ENCODE measurements around the gene DBN1. TPM values are rescaled to one million over a fixed set of nuclear protein-coding genes. Genes with fewer than 3 reads are reported as not detected.

DBN1 gene
- polyA plus RNA-seq, 2 of the 4 experiments (the other 2 are of a cell fraction): 47.7 to 107 TPM

DNA sequence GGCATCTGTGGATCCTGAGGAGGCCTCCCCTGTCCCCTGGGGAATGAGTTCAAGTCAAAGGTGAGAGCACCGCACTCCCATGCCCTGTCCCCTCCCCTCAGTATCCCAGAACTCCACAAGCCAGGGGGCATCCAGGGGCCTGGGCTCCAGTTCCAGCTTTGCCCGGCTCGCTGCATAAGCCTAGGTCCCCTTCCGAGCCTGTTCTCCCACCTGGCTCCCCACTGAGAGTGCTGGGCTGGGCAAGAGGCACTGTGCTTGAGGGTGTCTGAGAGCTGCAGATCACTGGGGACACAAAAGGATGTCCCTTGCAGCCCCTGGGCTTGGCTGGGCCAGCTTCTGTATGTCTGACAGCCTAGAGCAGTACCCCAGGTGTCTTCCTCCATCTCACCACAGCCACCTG is 31.6 kb upstream of the DBN1 start (continued):
- TF ChIP-seq, protein P1, sequence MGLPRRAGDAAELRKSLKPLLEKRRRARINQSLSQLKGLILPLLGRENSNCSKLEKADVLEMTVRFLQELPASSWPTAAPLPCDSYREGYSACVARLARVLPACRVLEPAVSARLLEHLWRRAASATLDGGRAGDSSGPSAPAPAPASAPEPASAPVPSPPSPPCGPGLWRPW (IDR thresholded peaks at IDR 0.05): no peak
- TF ChIP-seq, protein P2, sequence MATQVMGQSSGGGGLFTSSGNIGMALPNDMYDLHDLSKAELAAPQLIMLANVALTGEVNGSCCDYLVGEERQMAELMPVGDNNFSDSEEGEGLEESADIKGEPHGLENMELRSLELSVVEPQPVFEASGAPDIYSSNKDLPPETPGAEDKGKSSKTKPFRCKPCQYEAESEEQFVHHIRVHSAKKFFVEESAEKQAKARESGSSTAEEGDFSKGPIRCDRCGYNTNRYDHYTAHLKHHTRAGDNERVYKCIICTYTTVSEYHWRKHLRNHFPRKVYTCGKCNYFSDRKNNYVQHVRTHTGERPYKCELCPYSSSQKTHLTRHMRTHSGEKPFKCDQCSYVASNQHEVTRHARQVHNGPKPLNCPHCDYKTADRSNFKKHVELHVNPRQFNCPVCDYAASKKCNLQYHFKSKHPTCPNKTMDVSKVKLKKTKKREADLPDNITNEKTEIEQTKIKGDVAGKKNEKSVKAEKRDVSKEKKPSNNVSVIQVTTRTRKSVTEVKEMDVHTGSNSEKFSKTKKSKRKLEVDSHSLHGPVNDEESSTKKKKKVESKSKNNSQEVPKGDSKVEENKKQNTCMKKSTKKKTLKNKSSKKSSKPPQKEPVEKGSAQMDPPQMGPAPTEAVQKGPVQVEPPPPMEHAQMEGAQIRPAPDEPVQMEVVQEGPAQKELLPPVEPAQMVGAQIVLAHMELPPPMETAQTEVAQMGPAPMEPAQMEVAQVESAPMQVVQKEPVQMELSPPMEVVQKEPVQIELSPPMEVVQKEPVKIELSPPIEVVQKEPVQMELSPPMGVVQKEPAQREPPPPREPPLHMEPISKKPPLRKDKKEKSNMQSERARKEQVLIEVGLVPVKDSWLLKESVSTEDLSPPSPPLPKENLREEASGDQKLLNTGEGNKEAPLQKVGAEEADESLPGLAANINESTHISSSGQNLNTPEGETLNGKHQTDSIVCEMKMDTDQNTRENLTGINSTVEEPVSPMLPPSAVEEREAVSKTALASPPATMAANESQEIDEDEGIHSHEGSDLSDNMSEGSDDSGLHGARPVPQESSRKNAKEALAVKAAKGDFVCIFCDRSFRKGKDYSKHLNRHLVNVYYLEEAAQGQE (IDR thresholded peaks at IDR 0.05): no peak
- TF ChIP-seq CBX8 (IDR thresholded peaks at IDR 0.05): no peak
- TF ChIP-seq HEYL (CRISPR knock-in tag; IDR thresholded peaks at IDR 0.05): no peak
- no peak for TF ChIP-seq KDM1A (IDR thresholded peaks at IDR 0.05; ENCODE audit: low read depth)

DNA sequence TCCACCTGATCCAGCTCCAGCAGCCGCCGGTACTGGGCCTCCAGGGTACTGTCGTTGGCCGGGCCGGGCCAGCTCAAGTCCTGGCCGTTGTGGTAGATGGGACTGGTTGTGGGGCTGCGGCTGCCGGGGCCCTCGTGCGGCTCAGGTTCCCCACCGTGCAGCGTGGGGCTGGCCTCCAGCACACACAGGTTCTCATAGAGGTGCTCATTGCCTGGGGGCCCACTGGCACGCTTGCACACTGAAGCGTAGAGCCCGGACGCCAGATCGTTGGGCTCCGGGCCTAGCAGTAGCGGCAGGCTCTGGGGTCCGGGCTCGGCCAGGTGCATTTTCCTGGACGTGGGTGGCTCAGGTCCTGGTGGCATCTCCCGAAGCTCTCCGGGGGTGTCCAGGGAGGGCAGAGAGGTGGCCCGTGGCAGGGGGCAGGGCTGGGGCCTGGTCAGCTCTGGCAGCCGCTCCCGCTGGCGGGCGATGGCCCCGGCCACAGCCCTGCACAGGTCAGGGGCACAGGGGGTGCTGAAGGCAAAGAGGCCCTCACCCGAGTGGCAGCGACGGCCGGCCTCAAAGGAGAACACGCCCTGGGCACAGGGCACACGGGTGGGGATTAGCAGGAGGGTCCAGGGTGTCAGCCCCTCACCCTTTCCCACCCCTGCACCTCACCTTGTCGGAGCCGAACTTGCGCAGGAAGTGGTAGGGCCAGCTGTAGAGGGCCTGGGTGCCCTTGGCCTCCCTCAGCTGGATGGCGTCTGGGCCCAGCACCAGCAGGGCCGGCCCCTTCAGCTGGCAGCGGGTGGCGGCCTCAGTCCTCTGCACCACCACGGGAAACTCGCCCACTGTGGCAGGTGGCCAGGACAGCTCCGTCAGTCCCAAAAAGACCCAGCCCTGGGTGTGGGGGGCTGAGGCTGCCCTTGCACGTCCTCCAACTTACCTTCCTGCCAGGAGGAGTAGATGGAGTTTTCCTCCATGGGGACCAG is 30.9 kb upstream of the DBN1 start:
- CTCF ChIA-PET: interaction anchor here (1.1 to 18.1 kb wide), 8 partner anchors 8 to 115 kb away, joined by 3 to 354 read pairs (median 35); partner anchors contain the start of genes DDX41, PFN3 and PRR7
- Histone ChIP-seq H3K4me2 (no peak overlapping the region), H3K4me3 (no peak overlapping the region), H3K9me3 (no peaks in the 10 kb centered on the region), H3K4me1 (peaks cover 4% of the 10 kb centered on the region; the same call in 1 of the 3 replicates), H3K27ac (no peak overlapping the region)
- ATAC-seq: no peak
- POLR2A ChIA-PET: no interaction called here
- 91% methylated on average over 37 of the region's 47 CpGs for WGBS (ENCODE audit: missing lambda C conversion rate)
- no peak for TF ChIP-seq JUNB (IDR thresholded peaks at IDR 0.05)
- no peak for TF ChIP-seq POLR2A (IDR thresholded peaks at IDR 0.05; ENCODE audit: low read length)
- TF ChIP-seq FOXS1 (CRISPR knock-in tag; IDR thresholded peaks at IDR 0.05): no peak
- no peak for TF ChIP-seq HEYL (CRISPR knock-in tag; IDR thresholded peaks at IDR 0.05)
- TF ChIP-seq, protein P3, sequence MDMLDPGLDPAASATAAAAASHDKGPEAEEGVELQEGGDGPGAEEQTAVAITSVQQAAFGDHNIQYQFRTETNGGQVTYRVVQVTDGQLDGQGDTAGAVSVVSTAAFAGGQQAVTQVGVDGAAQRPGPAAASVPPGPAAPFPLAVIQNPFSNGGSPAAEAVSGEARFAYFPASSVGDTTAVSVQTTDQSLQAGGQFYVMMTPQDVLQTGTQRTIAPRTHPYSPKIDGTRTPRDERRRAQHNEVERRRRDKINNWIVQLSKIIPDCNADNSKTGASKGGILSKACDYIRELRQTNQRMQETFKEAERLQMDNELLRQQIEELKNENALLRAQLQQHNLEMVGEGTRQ (IDR thresholded peaks at IDR 0.05): no peak
- no peak for TF ChIP-seq FOSB (CRISPR knock-in tag; IDR thresholded peaks at IDR 0.05)
- FAIRE-seq: no peak
- DNase-seq (ENCODE audit: low read depth in 1 of 2, low spot score in 1 of 2): no peak

DNA sequence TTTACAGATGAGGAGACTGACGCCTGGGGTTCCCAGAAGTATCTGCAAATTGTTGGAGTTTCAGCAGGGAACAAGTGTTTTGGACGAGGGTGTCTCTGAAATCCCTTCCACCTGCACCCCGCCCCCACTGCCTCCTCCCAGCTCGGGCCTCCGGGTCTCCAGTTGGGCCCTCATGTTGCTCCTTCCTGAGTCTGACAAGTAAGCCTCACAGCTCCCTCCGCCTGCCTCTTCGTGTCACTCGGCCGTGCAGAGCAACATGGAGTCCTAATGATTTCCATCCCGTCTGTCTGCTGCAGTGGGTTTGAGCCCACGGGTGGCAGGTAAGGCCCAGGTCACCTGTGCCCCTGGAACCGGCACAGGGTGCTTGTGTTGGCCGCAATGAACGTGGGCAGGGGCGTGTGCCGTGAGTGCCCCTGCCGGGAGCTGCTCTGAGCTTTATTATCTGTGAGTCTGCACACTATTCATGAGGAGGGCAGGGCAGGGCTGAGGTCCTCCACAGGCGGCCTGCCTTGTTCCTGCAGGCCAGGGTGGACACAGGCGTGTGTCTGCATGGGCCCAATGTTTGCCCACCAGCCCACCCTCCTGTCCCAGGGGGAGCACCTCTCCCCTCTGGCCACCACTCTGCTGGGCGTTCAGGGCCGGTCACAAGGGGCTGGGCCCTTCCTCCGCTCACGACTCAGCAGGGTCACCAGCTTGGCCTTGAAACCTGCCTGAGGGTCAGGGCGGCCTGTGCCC is 30.1 kb upstream of the DBN1 start:
- WGBS (ENCODE audit: missing lambda C conversion rate): 84% methylated on average over 17 of the region's 24 CpGs
- FAIRE-seq: no peak
- Histone ChIP-seq H3K27ac (no peak overlapping the region), H3K4me2 (no peak overlapping the region), H3K4me3 (no peak overlapping the region), H3K4me1 (peaks cover 4% of the 10 kb centered on the region; the same call in 2 of the 3 replicates), H3K9me3 (no peaks in the 10 kb centered on the region)
- DNase-seq (ENCODE audit: low read depth in 1 of 2, low spot score in 1 of 2): no peak
- CTCF ChIA-PET: interaction anchor here (1.5 to 18.1 kb wide), 8 partner anchors 7 to 114 kb away, joined by 3 to 354 read pairs (median 44); partner anchors contain the start of genes DDX41, PFN3 and PRR7
- no peak for ATAC-seq
- POLR2A ChIA-PET: no interaction called here
- TF ChIP-seq, protein P4, sequence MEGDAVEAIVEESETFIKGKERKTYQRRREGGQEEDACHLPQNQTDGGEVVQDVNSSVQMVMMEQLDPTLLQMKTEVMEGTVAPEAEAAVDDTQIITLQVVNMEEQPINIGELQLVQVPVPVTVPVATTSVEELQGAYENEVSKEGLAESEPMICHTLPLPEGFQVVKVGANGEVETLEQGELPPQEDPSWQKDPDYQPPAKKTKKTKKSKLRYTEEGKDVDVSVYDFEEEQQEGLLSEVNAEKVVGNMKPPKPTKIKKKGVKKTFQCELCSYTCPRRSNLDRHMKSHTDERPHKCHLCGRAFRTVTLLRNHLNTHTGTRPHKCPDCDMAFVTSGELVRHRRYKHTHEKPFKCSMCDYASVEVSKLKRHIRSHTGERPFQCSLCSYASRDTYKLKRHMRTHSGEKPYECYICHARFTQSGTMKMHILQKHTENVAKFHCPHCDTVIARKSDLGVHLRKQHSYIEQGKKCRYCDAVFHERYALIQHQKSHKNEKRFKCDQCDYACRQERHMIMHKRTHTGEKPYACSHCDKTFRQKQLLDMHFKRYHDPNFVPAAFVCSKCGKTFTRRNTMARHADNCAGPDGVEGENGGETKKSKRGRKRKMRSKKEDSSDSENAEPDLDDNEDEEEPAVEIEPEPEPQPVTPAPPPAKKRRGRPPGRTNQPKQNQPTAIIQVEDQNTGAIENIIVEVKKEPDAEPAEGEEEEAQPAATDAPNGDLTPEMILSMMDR (IDR thresholded peaks at IDR 0.05): no peak
- TF ChIP-seq HOXB5 (CRISPR knock-in tag; IDR thresholded peaks at IDR 0.05) (no peak), HOXB13 (CRISPR knock-in tag; IDR thresholded peaks at IDR 0.05; ENCODE audit: low read depth) (no peak), ZSCAN20 (CRISPR knock-in tag; IDR thresholded peaks at IDR 0.05) (no peak), PHF8 (IDR thresholded peaks at IDR 0.05; ENCODE audit: borderline replicate concordance, low read depth) (no peak), ZFP36 (IDR thresholded peaks at IDR 0.05; ENCODE audit: borderline replicate concordance, partially characterized antibody) (no peak), FOXS1 (CRISPR knock-in tag; IDR thresholded peaks at IDR 0.05) (no peak), MYC (IDR thresholded peaks at IDR 0.05; ENCODE audit: borderline replicate concordance, low read length) (no peak), HEYL (CRISPR knock-in tag; IDR thresholded peaks at IDR 0.05) (no peak), RCOR1 (IDR thresholded peaks at IDR 0.05; ENCODE audit: low read depth, low read length) (no peak), CHD2 (IDR thresholded peaks at IDR 0.05; ENCODE audit: low read length, partially characterized antibody) (no peak), RFX5 (IDR thresholded peaks at IDR 0.05) (no peak), JUNB (IDR thresholded peaks at IDR 0.05) (no peak), KDM5A (IDR thresholded peaks at IDR 0.05) (no peak), ZNF302 (CRISPR knock-in tag; IDR thresholded peaks at IDR 0.05) (no peak), CEBPB (IDR thresholded peaks at IDR 0.05) (no peak), HOXA7 (CRISPR knock-in tag; IDR thresholded peaks at IDR 0.05) (no peak)
- TF ChIP-seq, protein P3 (IDR thresholded peaks at IDR 0.05): no peak
- TF ChIP-seq, protein P5, sequence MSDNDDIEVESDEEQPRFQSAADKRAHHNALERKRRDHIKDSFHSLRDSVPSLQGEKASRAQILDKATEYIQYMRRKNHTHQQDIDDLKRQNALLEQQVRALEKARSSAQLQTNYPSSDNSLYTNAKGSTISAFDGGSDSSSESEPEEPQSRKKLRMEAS (IDR thresholded peaks at IDR 0.05): no peak

Measured in A549 (cell line).